NCI-H345 treated with DMSO at 0.1 percent for 48 hours (cell line): ENCODE measurements around the gene ZNF691.
A peak's percentile ranks its signal among the peaks of the same experiment; 100 is the strongest.
"Not testable (repeated sequence)": the region's sequence is repeated elsewhere in the genome, so short reads cannot be mapped to it uniquely, and the experiment has no call there.

Source experiments
- DNase-seq: peaks from one replicate; lab custom pipeline; 2025; ENCODE audit not compliant: unreplicated experiment; lab: John Stamatoyannopoulos, UW

ZNF691 gene

GRCh38 chr1:42856554-42856953, 10.1 kb downstream of the ZNF691 start:
- DNase-seq: not testable (repeated sequence)

DNA sequence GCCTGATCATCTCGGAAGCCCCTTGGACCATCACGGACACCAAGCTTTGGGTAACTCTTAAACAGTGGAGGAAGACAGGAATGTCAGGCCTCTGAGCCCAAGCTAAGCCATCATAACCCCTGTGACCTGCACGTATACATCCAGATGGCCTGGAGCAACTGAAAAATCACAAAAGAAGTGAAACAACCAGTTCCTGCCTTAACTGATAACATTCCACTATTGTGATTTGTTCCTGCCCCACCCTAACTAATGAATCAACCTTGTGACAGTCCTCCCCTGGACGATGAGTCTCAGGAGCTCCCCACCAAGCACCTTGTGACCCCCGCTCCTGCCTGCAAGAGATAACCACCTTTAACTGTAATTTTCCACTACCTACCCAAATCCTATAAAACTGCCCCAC, 13.0 kb downstream of the ZNF691 start:
- not testable (repeated sequence) for DNase-seq

DNA sequence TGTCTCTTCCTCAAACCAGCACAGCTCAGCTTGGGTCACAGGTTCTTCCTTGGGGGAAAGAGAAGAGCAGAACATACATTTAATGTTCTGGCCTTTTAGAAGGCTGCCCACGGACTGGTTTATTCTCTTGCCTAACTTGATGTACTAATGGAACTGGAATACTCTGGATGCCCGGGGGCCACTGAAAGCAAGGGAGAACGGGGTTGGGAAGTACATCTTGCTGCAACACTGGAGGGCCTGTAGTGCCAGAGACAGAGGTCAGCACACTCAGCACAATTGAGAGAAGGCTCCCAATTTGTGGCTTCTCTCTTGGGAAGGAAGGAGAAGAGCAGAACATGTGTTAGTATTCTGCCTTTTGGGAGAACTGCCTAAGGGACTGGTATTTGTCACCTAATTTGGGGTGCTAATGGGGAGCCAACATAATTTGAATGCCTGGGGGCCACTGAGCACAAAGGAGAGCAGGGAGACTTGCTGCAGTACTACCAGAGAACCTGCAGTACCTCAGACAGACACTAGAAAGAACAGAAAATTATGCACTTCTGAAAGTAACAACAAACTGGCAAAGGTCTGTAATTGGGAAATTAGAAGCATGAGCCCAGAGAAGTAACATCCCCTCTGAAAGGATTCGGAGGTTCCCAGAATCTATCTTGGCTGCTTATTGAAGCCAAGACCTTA, 14.1 kb downstream of the ZNF691 start:
- no peak for DNase-seq

DNA sequence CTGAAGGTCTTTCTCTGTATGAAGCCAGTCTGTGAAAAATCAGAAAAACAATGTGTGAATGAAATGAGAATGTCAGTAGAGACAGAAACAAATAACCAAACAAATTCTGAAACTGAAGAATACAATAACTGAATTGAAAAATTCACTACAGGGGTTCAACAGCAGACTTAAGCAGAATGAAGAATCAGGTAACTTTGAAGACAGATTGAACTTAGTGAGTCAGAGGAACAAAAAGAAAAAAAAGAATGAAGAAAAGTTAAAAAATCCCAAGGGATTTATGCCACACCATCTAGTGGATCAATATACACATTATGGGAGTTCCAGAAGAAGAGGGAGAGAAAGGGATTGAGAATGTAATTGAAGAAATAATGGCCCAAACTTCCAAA, 14.6 kb downstream of the ZNF691 start:
- DNase-seq: no peak

DNA sequence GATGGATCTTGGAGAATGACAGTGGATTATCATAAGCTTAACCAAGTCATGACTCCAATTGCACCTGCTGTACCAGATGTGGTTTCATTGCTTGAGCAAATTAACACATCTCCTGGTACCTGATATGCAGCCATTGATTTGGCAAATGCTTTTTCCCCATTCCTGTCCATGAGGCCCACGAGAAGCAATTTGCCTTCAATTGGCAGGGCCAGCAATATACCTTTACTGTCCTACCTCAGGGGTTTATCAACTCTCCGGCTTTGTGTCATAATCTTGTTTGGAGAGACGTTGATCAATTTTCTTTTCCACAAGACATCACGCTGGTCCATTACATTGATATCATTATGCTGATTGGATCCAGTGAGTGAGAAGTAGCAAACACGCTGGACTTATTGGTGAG, 20.1 kb downstream of the ZNF691 start:
- DNase-seq: no peak

DNA sequence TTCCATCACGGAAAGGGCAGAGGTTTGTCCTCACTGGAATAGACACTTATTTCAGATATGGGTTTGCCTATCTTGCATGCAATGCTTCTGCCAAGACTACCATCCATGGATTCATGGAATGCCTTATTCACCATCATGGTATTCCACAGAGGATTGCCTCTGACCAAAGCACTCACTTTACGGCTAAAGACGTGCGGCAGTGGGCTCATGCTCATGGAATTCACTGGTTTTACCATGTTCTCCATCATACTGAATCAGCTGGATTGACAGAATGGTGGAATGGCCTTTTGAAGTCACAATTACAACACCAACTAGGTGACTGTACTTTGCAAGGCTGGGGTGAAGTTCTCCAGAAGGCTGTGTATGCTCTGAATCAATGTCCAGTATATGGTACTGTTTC, 22.1 kb downstream of the ZNF691 start:
- not testable (repeated sequence) for DNase-seq

DNA sequence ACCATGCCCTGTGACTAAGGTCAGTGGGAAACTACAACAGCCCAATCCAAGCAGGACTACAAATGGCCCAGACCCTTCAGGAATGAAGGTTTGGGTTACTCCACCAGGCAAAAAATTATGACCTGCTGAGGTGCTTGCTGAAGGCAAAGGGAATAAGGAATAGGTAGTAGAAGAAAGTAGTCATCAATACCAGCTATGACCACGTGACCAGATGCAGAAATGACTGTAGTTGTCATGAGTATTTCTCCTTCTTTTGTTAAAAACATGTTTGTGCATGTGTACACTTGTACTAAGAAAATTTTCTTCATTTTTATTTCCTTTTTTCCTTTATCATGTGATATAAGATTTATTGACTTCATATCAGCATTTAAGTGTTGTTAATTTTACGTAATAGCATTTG, 22.8 kb downstream of the ZNF691 start:
- not testable (repeated sequence) for DNase-seq

DNA sequence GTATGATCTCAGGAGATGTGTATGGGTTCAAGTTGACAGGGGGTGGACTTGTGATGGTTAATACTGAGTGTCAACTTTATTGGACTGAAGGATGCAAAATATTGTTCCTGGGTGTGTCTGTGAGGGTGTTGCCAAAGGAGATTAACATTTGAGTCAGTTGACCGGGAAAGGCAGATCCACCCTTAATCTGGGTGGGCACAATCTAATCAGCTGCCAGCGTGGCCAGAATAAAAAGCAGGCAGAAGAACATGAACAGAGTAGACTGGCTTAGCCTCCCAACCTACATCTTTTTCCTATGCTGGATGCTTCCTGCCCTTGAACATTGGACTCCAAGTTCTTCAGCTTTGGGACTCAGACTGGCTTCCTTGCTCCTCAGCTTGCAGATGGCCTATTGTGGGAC, 23.3 kb downstream of the ZNF691 start:
- not testable (repeated sequence) for DNase-seq

GRCh38 chr1:42873108-42873507, 26.7 kb downstream of the ZNF691 start:
- not testable (repeated sequence) for DNase-seq

DNA sequence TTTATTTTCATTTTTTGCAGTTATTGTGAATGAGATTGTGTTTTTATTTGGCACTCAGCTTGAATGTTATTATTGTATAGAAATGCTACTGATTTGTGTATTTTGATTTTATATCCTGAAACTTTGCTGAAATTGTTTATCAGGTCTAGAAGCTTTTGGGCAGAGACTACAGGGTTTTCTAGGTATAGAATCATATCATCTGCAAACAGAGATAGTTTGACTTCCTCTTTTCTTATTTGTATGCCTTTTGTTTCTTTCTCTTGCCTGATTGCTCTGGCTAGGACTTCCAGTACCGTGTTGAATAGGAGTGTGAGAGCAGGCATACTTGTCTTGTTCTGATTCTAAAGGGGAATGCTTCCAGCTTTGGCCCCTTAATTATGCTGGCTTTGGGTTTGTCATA, 27.3 kb downstream of the ZNF691 start:
- no peak for DNase-seq

DNA sequence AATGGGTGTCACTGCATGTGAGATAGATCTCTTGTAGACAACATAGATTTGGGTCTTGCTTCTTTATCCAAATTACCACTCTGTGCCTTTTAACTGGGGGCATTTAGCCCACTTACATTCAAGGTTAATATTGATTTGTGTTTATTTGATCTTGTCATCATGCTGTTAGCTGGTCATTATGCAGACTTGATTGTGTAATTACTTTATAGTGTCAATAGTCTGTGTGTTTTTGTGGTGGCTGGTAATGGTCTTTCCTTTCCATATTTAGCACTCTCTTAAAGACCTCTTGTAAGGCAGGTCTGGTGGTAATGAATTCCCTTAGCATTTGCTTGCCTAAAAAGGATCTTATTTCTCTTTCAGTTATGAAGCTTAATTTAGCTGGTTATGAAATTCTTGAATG, 29.6 kb downstream of the ZNF691 start:
- no peak for DNase-seq

DNA sequence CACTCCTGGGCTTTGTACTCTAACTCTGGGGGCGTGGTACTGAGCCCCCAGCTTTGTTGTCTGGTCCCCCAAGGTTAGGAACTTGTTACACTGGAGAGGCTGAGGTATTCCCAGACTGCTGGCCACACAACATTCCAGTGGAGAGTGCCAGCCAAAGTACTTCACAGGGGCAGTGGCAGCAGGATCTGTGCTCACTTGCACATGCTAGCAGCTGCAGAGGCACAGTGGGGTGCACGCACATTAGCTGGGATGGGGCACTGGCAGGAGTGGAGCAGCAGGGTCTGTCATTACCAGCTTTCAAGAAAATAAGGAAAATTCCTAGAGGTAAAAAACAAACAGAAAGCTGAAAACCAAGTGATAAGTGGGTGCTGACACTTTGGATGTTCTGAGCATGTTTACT, 31.0 kb downstream of the ZNF691 start:
- no peak for DNase-seq

DNA sequence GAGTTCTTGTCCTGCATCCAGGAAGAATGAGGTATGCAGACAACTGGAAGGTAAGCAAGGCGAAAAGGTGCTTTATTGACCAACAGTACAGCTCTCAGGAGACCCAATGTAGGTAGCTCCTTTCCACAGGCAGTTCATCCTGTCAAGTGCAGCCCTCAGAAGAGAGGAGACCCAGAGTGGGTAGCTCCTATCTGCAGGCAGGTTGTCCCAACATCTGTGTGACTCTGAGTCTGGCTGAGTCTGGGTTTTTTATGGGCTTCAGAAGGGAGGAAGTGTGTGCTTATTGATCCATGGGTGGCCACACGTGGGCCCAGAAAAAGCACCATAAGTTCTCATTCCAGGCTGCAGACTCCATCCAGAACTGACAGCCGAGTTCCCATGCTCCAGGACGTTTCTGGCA, 34.0 kb downstream of the ZNF691 start:
- DNase-seq: no peak

- DNase-seq: no peak
Observed at GRCh38 chr1:42886046-42886739, 39.8 kb downstream of the ZNF691 start.

DNA sequence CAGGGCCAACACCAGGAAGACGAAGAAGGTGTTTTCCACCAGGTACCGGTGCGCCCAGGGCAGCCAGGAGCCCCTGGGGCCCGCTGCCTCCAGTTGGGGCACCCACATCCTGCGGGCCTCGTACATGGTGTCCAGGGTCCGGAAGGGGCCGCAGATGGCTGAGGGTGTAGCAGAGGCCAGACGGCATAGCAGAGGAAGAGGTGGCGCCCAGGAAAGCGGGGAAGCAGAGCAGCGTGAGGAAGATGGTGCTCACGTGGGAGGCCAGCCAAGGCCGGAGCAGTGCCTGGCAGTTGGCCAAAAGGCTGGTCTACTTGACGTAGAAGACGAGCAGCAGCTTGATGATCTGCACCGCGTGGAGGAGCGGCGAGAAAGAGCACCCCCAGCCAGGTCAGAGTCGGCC, 40.4 kb downstream of the ZNF691 start:
- no peak for DNase-seq

GRCh38 chr1:42887366-42887765, 41.0 kb downstream of the ZNF691 start:
- DNase-seq: no peak

DNA sequence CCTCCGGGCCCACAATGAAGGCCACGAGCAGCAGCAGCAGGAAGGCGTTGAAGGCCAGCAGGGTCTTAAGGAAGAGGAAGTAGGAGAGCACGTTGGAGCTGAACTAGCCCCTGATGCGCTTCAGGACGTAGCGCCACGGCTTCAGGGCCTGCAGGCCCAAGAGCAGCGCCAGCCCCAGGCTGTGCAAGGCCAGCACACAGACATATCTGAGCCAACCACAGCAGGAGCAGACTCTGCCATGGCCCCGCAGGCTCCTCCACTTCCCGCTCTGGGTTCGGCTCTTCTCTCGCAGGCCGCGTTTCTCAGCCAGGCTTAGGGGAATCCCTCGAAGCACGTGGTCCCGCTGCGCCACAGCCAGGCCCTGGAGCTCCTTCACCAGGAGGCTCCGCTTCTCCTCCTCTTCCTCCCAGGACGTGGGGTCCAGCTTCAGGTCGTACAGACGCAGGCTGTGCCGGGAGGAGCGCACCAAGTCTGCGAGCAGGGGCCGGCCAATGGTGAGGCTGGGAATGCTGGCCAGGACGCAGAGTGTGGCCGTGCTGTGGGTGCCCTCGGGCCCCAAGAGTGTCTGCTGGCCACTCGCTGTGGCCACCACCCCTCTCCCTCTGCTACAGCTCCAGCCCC, 41.7 kb downstream of the ZNF691 start:
- DNase-seq: no peak

GRCh38 chr1:42889264-42889663, 42.9 kb downstream of the ZNF691 start:
- DNase-seq: no peak

- DNase-seq: peak; percentile 19
Observed at GRCh38 chr1:42891465-42892138, 45.2 kb downstream of the ZNF691 start.

GRCh38 chr1:42899960-42900359, 53.5 kb downstream of the ZNF691 start:
- DNase-seq: not testable (repeated sequence)
